PC-3 (cell line): ENCODE data around the gene IFT122. TPM values are rescaled to one million over a fixed set of nuclear protein-coding genes. Genes with fewer than 3 reads are reported as not detected.

Experiments used
- ATAC-seq: fragments of 200-7000 bp; cut with Tn5 transposase; 2 replicates; pipeline ENCODE4 v1.9.1; 2020; ENCODE audit warnings: mild to moderate bottlenecking, moderate library complexity
- BruUV-seq: library from RNA; stranded (reverse); fragments of 400-500 nt; replicated peaks from 2 replicates; lab custom pipeline; 2021; lab: Mats Ljungman, UMichigan
- CTCF ChIA-PET: fragments of 300-600 bp; sonication (Branson Sonifier 250); formaldehyde crosslinking; loops from one replicate; lab custom pipeline; 2022; ENCODE audit warnings: antibody characterized with exemption; lab: Charles Lee
- POLR2A ChIA-PET: fragments of 300-600 bp; sonication (Branson Sonifier 250); formaldehyde crosslinking; loops from one replicate; lab custom pipeline; 2022; ENCODE audit warnings: antibody characterized with exemption; ENCODE audit not compliant: unreplicated experiment; lab: Charles Lee
- DNase-seq: peaks from one replicate; pipeline ENCODE4 v3.0.0-alpha.2; 2015
- H2AFZ ChIP-seq: fragments of 300-600 bp; sonication (generic); 2 replicates; pipeline ENCODE4 v1.6.0; 2016; ENCODE audit warnings: antibody characterized with exemption, low read length
- H3F3A ChIP-seq: fragments of 300-600 bp; sonication (generic); one replicate; pipeline ENCODE4 v1.6.0; 2017; ENCODE audit warnings: antibody characterized with exemption, low read length, control low read depth, mild to moderate bottlenecking; ENCODE audit not compliant: unreplicated experiment
- H3K27ac ChIP-seq: fragments of 300-600 bp; sonication (generic); 2 replicates; pipeline ENCODE4 v1.5.1; 2016; ENCODE audit warnings: mild to moderate bottlenecking, low read length
- H3K27me3 ChIP-seq: fragments of 300-600 bp; sonication (generic); 2 replicates; pipeline ENCODE4 v1.6.1; 2016; ENCODE audit warnings: low read length, mixed read lengths
- H3K36me3 ChIP-seq: fragments of 300-600 bp; sonication (generic); 2 replicates; pipeline ENCODE4 v1.6.1; 2016; ENCODE audit warnings: low read depth, mixed run types, low read length, mixed read lengths
- H3K4me1 ChIP-seq: fragments of 300-600 bp; sonication (generic); 2 replicates; pipeline ENCODE4 v1.5.1; 2016; ENCODE audit warnings: low read length; ENCODE audit not compliant: insufficient read depth
- H3K4me2 ChIP-seq: fragments of 300-600 bp; sonication (generic); 2 replicates; pipeline ENCODE4 v1.6.0; 2016; ENCODE audit warnings: low read length
- H3K4me3 ChIP-seq: fragments of 300-600 bp; sonication (generic); 2 replicates; pipeline ENCODE4 v1.5.1; 2016; ENCODE audit warnings: mild to moderate bottlenecking, low read length, mixed read lengths
- H3K79me2 ChIP-seq: fragments of 300-600 bp; sonication (generic); 2 replicates; pipeline ENCODE4 v1.6.1; 2017; ENCODE audit warnings: low read length, mixed read lengths
- H3K9ac ChIP-seq: fragments of 300-600 bp; sonication (generic); 2 replicates; pipeline ENCODE4 v1.6.0; 2016; ENCODE audit warnings: mild to moderate bottlenecking, low read length
- H3K9me2 ChIP-seq: fragments of 300-600 bp; sonication (generic); replicated peaks from 2 replicates; pipeline ENCODE4 v1.6.1; 2016; ENCODE audit warnings: mixed run types, low read length, mixed read lengths
- H3K9me3 ChIP-seq: fragments of 300-600 bp; sonication (generic); 2 replicates; pipeline ENCODE4 v1.6.1; 2016; ENCODE audit warnings: low read length, mixed read lengths
- H4K20me1 ChIP-seq: fragments of 300-600 bp; sonication (generic); 2 replicates; pipeline ENCODE4 v1.6.1; 2016; ENCODE audit warnings: low read length, mixed read lengths
- EZH2 ChIP-seq: fragments of 300-600 bp; sonication (generic); IDR thresholded peaks from one replicate; pipeline ENCODE4 v1.6.1; 2017; ENCODE audit warnings: antibody characterized with exemption, mild to moderate bottlenecking, low read length; ENCODE audit not compliant: unreplicated experiment
- EZH2phosphoT487 ChIP-seq: fragments of 300-600 bp; sonication (generic); IDR thresholded peaks from 2 replicates; pipeline ENCODE4 v1.6.1; 2018; ENCODE audit warnings: mild to moderate bottlenecking, antibody characterized with exemption, low read length, borderline replicate concordance
- intact Hi-C: fragments of 100-400 bp; cut with micrococcal nuclease; formaldehyde crosslinking; loops from 2 replicates; pipeline ENCODE4 v1.9.0; 2023
- total RNA-seq: library from RNA; depleted of rRNA; stranded (reverse); fragments of >200 nt; gene quantifications from 2 replicates; pipeline ENCODE4 v1.2.3, GENCODE V29; 2014
- TF ChIP-seq, protein P1 (sequence below): fragments of 300-600 bp; sonication (generic); conservative IDR thresholded peaks from 2 replicates; pipeline ENCODE4 v1.5.1; 2017; ENCODE audit warnings: antibody characterized with exemption, low read depth, mild to moderate bottlenecking, low read length

Gene IFT122
- total RNA-seq, 1 experiment from 2014 or later, result 10.2 TPM

DNA sequence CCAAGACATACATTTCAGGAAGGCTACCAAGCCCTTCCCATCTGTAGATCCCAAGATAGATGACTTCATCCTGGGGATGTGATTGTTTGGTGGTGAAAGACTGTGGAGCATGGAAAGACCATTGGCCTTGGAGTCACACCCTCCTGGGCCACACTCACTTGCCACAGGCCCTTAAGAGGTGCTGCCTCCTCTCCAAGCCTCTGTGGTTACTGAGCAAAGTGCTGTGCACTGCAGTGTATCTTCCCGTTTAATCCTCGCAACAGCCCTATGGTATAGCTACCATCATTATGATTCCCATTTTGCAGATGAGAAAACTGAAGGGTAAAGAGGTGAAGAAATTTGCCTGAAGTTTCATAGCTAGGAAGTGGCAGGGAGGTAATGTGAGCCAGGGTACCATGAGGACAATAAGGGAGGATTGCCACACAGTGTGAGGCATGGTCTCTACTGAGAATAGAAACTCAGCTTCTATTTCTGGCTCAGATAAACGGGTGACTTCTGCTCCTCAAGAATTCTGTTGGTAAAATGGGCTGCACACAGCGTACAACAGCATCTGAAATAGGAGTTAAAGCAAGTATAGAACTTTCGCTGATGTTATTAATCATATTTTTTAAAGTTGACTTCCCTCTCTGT lies 64.6 kb downstream of the IFT122 start:
- DNase-seq (no peak), ATAC-seq (no peak)
- no peaks in the 10 kb centered on the region for H4K20me1 ChIP-seq
- H2AFZ ChIP-seq, result no peak overlapping the region
- no peaks in the 10 kb centered on the region for H3K9me2 ChIP-seq
- no peak overlapping the region; the same call in 1 of the 2 replicates for H3K27ac ChIP-seq
- H3K4me1 ChIP-seq, result peaks cover 6% of the 10 kb centered on the region; the same call in 1 of the 2 replicates
- CTCF ChIA-PET, result no interaction called here
- no peak for TF ChIP-seq EZH2
- TF ChIP-seq EZH2phosphoT487, result no peak
- TF ChIP-seq, protein P1, sequence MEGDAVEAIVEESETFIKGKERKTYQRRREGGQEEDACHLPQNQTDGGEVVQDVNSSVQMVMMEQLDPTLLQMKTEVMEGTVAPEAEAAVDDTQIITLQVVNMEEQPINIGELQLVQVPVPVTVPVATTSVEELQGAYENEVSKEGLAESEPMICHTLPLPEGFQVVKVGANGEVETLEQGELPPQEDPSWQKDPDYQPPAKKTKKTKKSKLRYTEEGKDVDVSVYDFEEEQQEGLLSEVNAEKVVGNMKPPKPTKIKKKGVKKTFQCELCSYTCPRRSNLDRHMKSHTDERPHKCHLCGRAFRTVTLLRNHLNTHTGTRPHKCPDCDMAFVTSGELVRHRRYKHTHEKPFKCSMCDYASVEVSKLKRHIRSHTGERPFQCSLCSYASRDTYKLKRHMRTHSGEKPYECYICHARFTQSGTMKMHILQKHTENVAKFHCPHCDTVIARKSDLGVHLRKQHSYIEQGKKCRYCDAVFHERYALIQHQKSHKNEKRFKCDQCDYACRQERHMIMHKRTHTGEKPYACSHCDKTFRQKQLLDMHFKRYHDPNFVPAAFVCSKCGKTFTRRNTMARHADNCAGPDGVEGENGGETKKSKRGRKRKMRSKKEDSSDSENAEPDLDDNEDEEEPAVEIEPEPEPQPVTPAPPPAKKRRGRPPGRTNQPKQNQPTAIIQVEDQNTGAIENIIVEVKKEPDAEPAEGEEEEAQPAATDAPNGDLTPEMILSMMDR, result no peak
- no peak overlapping the region for H3K9ac ChIP-seq
- no peaks in the 10 kb centered on the region for H3F3A ChIP-seq
- no peaks in the 10 kb centered on the region for H3K9me3 ChIP-seq
- H3K4me2 ChIP-seq, result no peak overlapping the region
- no peak overlapping the region for H3K4me3 ChIP-seq
- POLR2A ChIA-PET, result no interaction called here
- no peaks in the 10 kb centered on the region for H3K36me3 ChIP-seq
- intact Hi-C loops, result no loop called here
- BruUV-seq, result no TSS peak
- no peaks in the 10 kb centered on the region for H3K27me3 ChIP-seq
- no peaks in the 10 kb centered on the region for H3K79me2 ChIP-seq

DNA sequence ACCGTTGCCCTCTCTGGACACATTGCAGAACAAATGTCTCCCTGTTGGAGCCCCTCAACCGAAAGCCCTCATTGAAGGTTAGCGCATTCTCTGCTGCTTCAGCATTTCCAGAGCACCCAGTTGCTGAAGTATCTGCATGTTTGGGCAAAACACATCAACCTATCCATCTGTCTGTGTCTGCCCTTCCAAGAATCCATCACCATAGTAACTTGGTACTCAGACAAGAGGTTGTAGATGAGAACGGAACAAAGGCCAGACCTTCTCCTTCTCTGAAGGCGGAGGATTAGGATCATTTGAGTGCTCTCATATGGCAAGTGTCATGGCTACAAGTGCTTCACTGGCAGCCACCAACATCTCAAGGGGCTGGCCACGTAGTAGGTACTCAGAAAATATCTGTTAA lies 65.3 kb downstream of the IFT122 start:
- Histone ChIP-seq H3K27me3 (no peaks in the 10 kb centered on the region), H3K4me1 (peaks cover 6% of the 10 kb centered on the region; the same call in 1 of the 2 replicates), H3K79me2 (no peaks in the 10 kb centered on the region), H3K36me3 (no peaks in the 10 kb centered on the region), H3K4me2 (no peak overlapping the region), H3F3A (no peaks in the 10 kb centered on the region), H3K9me2 (no peaks in the 10 kb centered on the region), H2AFZ (no peak overlapping the region), H3K4me3 (no peak overlapping the region), H4K20me1 (no peaks in the 10 kb centered on the region), H3K9me3 (no peaks in the 10 kb centered on the region), H3K9ac (no peak overlapping the region), H3K27ac (no peak overlapping the region)
- BruUV-seq, result no TSS peak
- CTCF ChIA-PET, result no interaction called here
- intact Hi-C loops, result no loop called here
- DNase-seq, result no peak
- POLR2A ChIA-PET, result no interaction called here
- TF ChIP-seq EZH2 (no peak), EZH2phosphoT487 (no peak)
- TF ChIP-seq, protein P1, result no peak
- ATAC-seq, result no peak

DNA sequence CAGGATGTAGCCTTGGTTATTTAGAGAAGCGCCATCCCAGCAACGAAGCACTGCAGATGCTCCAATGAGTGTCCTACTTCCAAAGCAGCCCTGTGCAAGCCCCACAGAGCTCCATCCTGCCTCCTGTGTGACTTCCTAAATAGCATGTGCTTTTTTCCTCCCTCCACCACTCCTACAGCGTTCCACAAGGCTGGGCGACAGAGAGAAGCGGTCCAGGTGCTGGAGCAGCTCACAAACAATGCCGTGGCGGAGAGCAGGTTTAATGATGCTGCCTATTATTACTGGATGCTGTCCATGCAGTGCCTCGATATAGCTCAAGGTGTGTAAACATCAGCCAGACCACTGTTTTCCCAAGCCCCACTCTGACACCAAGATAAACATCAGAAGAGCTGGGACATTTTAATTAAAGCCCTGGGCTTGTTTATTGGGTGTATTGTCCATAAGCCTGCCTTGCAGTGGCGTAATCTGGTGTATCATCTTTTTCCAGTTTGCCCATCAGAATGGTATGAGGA lies 66.3 kb downstream of the IFT122 start:
- TF ChIP-seq EZH2 (no peak), EZH2phosphoT487 (no peak)
- TF ChIP-seq, protein P1, result no peak
- no peaks in the 10 kb centered on the region for H3K27me3 ChIP-seq
- no peaks in the 10 kb centered on the region for H3K9me3 ChIP-seq
- no peaks in the 10 kb centered on the region for H3F3A ChIP-seq
- intact Hi-C loops, result no loop called here
- POLR2A ChIA-PET, result no interaction called here
- no TSS peak for BruUV-seq
- peaks cover 6% of the 10 kb centered on the region; the same call in 1 of the 2 replicates for H3K4me1 ChIP-seq
- H2AFZ ChIP-seq, result no peak overlapping the region
- no peak overlapping the region for H3K27ac ChIP-seq
- H4K20me1 ChIP-seq, result no peaks in the 10 kb centered on the region
- no peak overlapping the region for H3K4me2 ChIP-seq
- CTCF ChIA-PET, result no interaction called here
- H3K9ac ChIP-seq, result no peak overlapping the region
- no peak overlapping the region for H3K4me3 ChIP-seq
- ATAC-seq (no peak), DNase-seq (no peak)
- H3K36me3 ChIP-seq, result no peaks in the 10 kb centered on the region
- no peaks in the 10 kb centered on the region for H3K9me2 ChIP-seq
- no peaks in the 10 kb centered on the region for H3K79me2 ChIP-seq
